Omental fat pad (tissue), 4 donors: ENCODE measurements around the gene RGS6. TPM values are rescaled to one million over a fixed set of nuclear protein-coding genes. Genes with fewer than 3 reads are reported as not detected.

Experiments used
- ATAC-seq: fragments of 150-250 bp; one replicate; pipeline ENCODE4 v1.9.1; 2016; ENCODE audit warnings: mild to moderate bottlenecking, moderate library complexity; ENCODE audit not compliant: low FRiP score
- DNase-seq: peaks from one replicate; pipeline ENCODE4 v3.0.0-alpha.2; 2019; ENCODE audit warnings: low spot score
- CTCF ChIP-seq, 3 donors: fragments of 450-650 bp; IDR thresholded peaks; one replicate each; pipeline ENCODE4 v1.5.1; 2016 to 2017; ENCODE audit warnings: antibody characterized with exemption in 3 of 3, mild to moderate bottlenecking in 3 of 3, moderate library complexity in 2 of 3
- total RNA-seq, 4 donors: library from RNA; depleted of rRNA; stranded (reverse); fragments of >200 nt; gene quantifications; one replicate each; pipeline ENCODE4 v1.1.0, GENCODE V29; 2016

Gene RGS6
- total RNA-seq, 4 donors from 2014 or later = 5.2 to 27.3 (median 6.9) TPM

DNA sequence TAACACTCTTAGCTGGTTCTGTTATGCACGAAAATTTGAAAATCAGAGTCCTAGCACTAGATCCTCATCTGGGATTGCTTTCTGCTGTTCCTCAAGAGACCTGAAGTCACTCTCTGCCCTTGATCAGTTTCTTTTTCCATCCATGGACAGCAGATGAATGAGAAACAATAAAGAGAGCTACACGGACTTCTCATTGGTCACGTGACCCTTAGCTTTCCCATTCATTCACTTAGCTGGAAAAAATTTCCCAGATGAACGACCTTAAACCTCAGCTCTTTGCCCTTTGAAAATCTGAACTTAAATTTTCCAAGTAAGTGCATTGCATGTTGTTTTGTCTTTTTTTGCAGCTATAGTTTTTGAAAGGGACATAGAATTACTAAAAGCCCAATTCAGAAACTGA lies 27.2 kb upstream of the RGS6 start:
- TF ChIP-seq CTCF (IDR thresholded peaks at IDR 0.05) = no peak
- DNase-seq (no peak), ATAC-seq (no peak)

DNA sequence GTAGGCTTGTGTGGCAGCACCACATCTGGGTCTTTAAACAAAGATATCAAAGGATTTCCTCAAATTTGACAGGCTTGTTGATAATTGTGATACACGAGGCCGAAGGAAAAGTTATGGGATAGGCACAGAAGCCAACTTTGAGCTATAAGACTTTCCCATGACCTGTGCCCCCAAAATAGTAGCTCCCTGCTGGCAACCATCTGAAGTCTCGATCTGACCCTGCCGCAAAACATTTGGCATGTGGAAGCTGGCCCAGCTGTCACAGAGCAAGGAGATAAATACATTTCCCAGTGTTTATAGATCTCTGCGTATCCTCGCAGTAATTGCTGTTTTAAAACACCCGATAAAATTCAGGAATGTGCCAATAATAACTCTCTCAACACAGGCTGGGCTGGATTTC lies 26.4 kb upstream of the RGS6 start:
- no peak for TF ChIP-seq CTCF (IDR thresholded peaks at IDR 0.05)
- DNase-seq = no peak
- ATAC-seq = no peak

- TF ChIP-seq CTCF (IDR thresholded peaks at IDR 0.05) = no peak
- ATAC-seq = no peak
- no peak for DNase-seq
These were observed 24.3 kb upstream of the RGS6 start for GRCh38 chr14:71907793-71908515.

DNA sequence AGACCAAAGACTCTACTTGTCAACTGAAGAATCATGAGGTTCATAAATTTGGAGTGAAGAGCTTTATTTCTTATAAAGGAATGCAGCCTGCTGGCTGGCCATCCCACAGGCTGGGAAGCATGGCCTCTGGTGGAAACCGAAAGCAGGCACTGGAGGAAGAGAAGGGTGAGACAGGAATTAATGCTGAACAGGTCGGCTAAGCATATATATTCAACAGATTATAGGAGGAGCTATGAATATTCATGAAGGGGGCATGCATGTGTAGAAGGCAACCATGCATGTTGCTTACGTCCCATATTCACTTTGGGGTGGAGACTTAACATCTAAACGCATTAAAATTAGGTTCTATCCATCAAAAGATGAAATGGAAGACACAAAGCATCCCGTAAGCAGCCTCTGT lies 20.6 kb upstream of the RGS6 start:
- TF ChIP-seq CTCF (IDR thresholded peaks at IDR 0.05) = no peak
- DNase-seq (no peak), ATAC-seq (no peak)

GRCh38 chr14:71913342-71913741 lies 18.9 kb upstream of the RGS6 start:
- ATAC-seq (no peak), DNase-seq (no peak)
- TF ChIP-seq CTCF (IDR thresholded peaks at IDR 0.05) = no peak

GRCh38 chr14:71918955-71919354 lies 13.3 kb upstream of the RGS6 start:
- ATAC-seq (no peak), DNase-seq (no peak)
- TF ChIP-seq CTCF (IDR thresholded peaks at IDR 0.05) = no peak

GRCh38 chr14:71923513-71923912 lies 8.7 kb upstream of the RGS6 start:
- DNase-seq (no peak), ATAC-seq (no peak)
- TF ChIP-seq CTCF (IDR thresholded peaks at IDR 0.05) = no peak
